Hypothalamus (tissue), 51 donors: Measurements from ENCODE around the gene NECAB2.

ENCODE experiments used
- DNase-seq, 51 donors: peaks; one replicate each; lab custom pipeline; 2025; lab: John Stamatoyannopoulos, UW

NECAB2 gene

GRCh38 chr16:84013787-84014569 is 45.9 kb downstream of the NECAB2 start:
- peak in 4 of 51 donors; percentile 16 to 54 (median 29) for DNase-seq

- DNase-seq: no peak
Observed at GRCh38 chr16:84014570-84015327, 46.7 kb downstream of the NECAB2 start.

- DNase-seq: no peak
Observed at GRCh38 chr16:84015399-84015798, 47.4 kb downstream of the NECAB2 start.

- no peak for DNase-seq
Observed at GRCh38 chr16:84016477-84016876, 48.4 kb downstream of the NECAB2 start.

GRCh38 chr16:84018710-84019109 is 50.7 kb downstream of the NECAB2 start:
- no peak for DNase-seq

- no peak for DNase-seq
Observed at GRCh38 chr16:84020353-84020752, 52.3 kb downstream of the NECAB2 start.

GRCh38 chr16:84021488-84021887 is 53.4 kb downstream of the NECAB2 start:
- DNase-seq: no peak

GRCh38 chr16:84022644-84023043 is 54.6 kb downstream of the NECAB2 start:
- no peak for DNase-seq

GRCh38 chr16:84024854-84025253 is 56.8 kb downstream of the NECAB2 start:
- DNase-seq: peak in 1 of 51 donors; percentile 8

GRCh38 chr16:84026606-84027005 is 58.6 kb downstream of the NECAB2 start:
- DNase-seq: no peak

GRCh38 chr16:84027625-84028024 is 59.6 kb downstream of the NECAB2 start:
- peak in 4 of 51 donors; percentile 10 to 43 (median 18) for DNase-seq

- DNase-seq: peak in 1 of 51 donors; percentile 12
Observed at GRCh38 chr16:84029297-84030047, 61.4 kb downstream of the NECAB2 start.

- DNase-seq: no peak
Observed at GRCh38 chr16:84031556-84031955, 63.5 kb downstream of the NECAB2 start.

- DNase-seq: no peak
Observed at GRCh38 chr16:84032458-84033178, 64.6 kb downstream of the NECAB2 start.

GRCh38 chr16:84033251-84034195 is 65.5 kb downstream of the NECAB2 start:
- no peak for DNase-seq

- no peak for DNase-seq
Observed at GRCh38 chr16:84034516-84034915, 66.5 kb downstream of the NECAB2 start.

- no peak for DNase-seq
Observed at GRCh38 chr16:84036131-84036530, 68.1 kb downstream of the NECAB2 start.

GRCh38 chr16:84036982-84037425 is 69.0 kb downstream of the NECAB2 start:
- no peak for DNase-seq

- no peak for DNase-seq
Observed at GRCh38 chr16:84038469-84038868, 70.4 kb downstream of the NECAB2 start.
